HCT116 (cell line): Measurements from ENCODE around the gene MRPL42. TPM values are rescaled to one million over a fixed set of nuclear protein-coding genes. Genes with fewer than 3 reads are reported as not detected.

Experiments
- ATAC-seq: fragments of 200-7000 bp; cut with Tn5 transposase; 2 replicates; pipeline ENCODE4 v1.9.1; 2020; ENCODE audit warnings: mild to moderate bottlenecking, moderate library complexity
- BruUV-seq: library from RNA; stranded (reverse); fragments of 400-500 nt; replicated peaks from 2 replicates; lab custom pipeline; 2021; lab: Mats Ljungman, UMichigan
- CTCF ChIA-PET: fragments of 300-600 bp; sonication (Branson Sonifier 250); formaldehyde crosslinking; loops from one replicate; lab custom pipeline; 2021; ENCODE audit warnings: antibody characterized with exemption; lab: Charles Lee
- POLR2A ChIA-PET: fragments of 300-600, 350-600 bp; sonication (Branson Sonifier 250); formaldehyde crosslinking; loops from one replicate; lab custom pipeline; 2021; ENCODE audit warnings: antibody characterized with exemption; lab: Charles Lee
- RAD21 ChIA-PET, 2 experiments: fragments of 300-600 bp; sonication (Branson Sonifier 250); formaldehyde crosslinking; loops; one replicate each; lab custom pipeline; 2023; ENCODE audit warnings: low total read pairs in 2 of 2; ENCODE audit not compliant: uncharacterized antibody in 2 of 2, unreplicated experiment in 2 of 2, low non-redundant PET in 1 of 2; lab: Charles Lee
- DNase-seq: peaks from one replicate; pipeline ENCODE4 v3.0.0-alpha.2; 2010; ENCODE audit warnings: low read depth, low spot score
- H2AFZ ChIP-seq: fragments of 200-600 bp; shearing (Covaris generic), sonication (generic); 2 replicates; pipeline ENCODE4 v1.6.1; 2017; ENCODE audit warnings: low read depth, mixed run types, mixed read lengths, antibody characterized with exemption, low read length; ENCODE audit not compliant: poor library complexity, severe bottlenecking
- H3K27ac ChIP-seq: 2 replicates; pipeline ENCODE4 v1.5.1; 2012; ENCODE audit warnings: low read depth, low read length
- H3K27me3 ChIP-seq: fragments of 200-600 bp; sonication (generic); 2 replicates; pipeline ENCODE4 v1.6.1; 2016; ENCODE audit warnings: mixed run types, low read length, mixed read lengths; ENCODE audit not compliant: insufficient read depth
- H3K36me3 ChIP-seq, 2 experiments: fragments of 200-500 bp in 1 of 2; fragments of 200-600 bp in 1 of 2; sonication (Bioruptor generic) in 1 of 2; sonication (generic) in 1 of 2; 2 replicates each; pipeline versions ENCODE4 v1.5.1 to v1.6.1; 2014 to 2016; ENCODE audit warnings: low read length in 2 of 2, inconsistent platforms in 1 of 2, mixed read lengths in 1 of 2, mixed run types in 1 of 2; ENCODE audit not compliant: insufficient read depth in 2 of 2, control insufficient read depth in 1 of 2
- H3K4me1 ChIP-seq, 2 experiments: fragments of 200-600 bp in 1 of 2; sonication (generic) in 1 of 2; 2 replicates each; pipeline versions ENCODE4 v1.5.1 to v1.6.1; 2012 to 2017; ENCODE audit warnings: low read length in 2 of 2, inconsistent platforms in 1 of 2, mild to moderate bottlenecking in 1 of 2, mixed read lengths in 1 of 2, mixed run types in 1 of 2, moderate library complexity in 1 of 2; ENCODE audit not compliant: insufficient read depth in 2 of 2, control insufficient read depth in 1 of 2
- H3K4me2 ChIP-seq: fragments of 200-600 bp; sonication (generic); 2 replicates; pipeline ENCODE4 v1.6.1; 2017; ENCODE audit warnings: mixed run types, low read length, mixed read lengths
- H3K4me3 ChIP-seq, 2 experiments: fragments of 200-600 bp in 1 of 2; sonication (generic) in 1 of 2; replicated peaks in 1 of 2; 2 replicates each; pipeline ENCODE4 v1.5.1; 2011 to 2016; ENCODE audit warnings: low read length in 2 of 2, control low read depth in 1 of 2, low read depth in 1 of 2, mild to moderate bottlenecking in 1 of 2, mixed read lengths in 1 of 2, mixed run types in 1 of 2
- H3K79me2 ChIP-seq: fragments of 200-600 bp; sonication (generic); 2 replicates; pipeline ENCODE4 v1.6.1; 2017; ENCODE audit warnings: mild to moderate bottlenecking, mixed run types, low read length, moderate library complexity, mixed read lengths; ENCODE audit not compliant: insufficient read depth
- H3K9ac ChIP-seq: fragments of 200-600 bp; sonication (generic); 2 replicates; pipeline ENCODE4 v1.6.1; 2016; ENCODE audit warnings: low read length, mixed read lengths
- H3K9me2 ChIP-seq: fragments of 200-600 bp; sonication (generic), shearing (Covaris generic); 2 replicates; pipeline ENCODE4 v1.6.1; 2017; ENCODE audit warnings: mixed run types, mild to moderate bottlenecking, moderate library complexity; ENCODE audit not compliant: insufficient read depth
- H3K9me3 ChIP-seq, 2 experiments: fragments of 200-500 bp in 1 of 2; fragments of 200-600 bp in 1 of 2; sonication (Bioruptor generic) in 1 of 2; sonication (generic) in 1 of 2; 2 replicates each; pipeline ENCODE4 v1.6.1; 2014 to 2017; ENCODE audit warnings: low read length in 2 of 2, mixed read lengths in 2 of 2, inconsistent platforms in 1 of 2, low read depth in 1 of 2, mild to moderate bottlenecking in 1 of 2, mixed run types in 1 of 2, moderate library complexity in 1 of 2; ENCODE audit not compliant: control insufficient read depth in 1 of 2, insufficient read depth in 1 of 2
- H4K20me1 ChIP-seq: fragments of 200-600 bp; sonication (generic), shearing (Covaris generic); 2 replicates; pipeline ENCODE4 v1.6.1; 2017; ENCODE audit warnings: mixed run types, mild to moderate bottlenecking, moderate library complexity; ENCODE audit not compliant: insufficient read depth
- CBX3 ChIP-seq: IDR thresholded peaks from 2 replicates; pipeline ENCODE4 v1.6.1; 2012; ENCODE audit warnings: low read depth
- CEBPB ChIP-seq: IDR thresholded peaks from 2 replicates; pipeline ENCODE4 v1.6.1; 2012; ENCODE audit warnings: low read depth
- EGR1 ChIP-seq: IDR thresholded peaks from 2 replicates; pipeline ENCODE4 v1.6.1; 2012; ENCODE audit warnings: low read depth
- EZH2phosphoT487 ChIP-seq: fragments of 200-600 bp; IDR thresholded peaks from 2 replicates; pipeline ENCODE4 v1.6.1; 2018; ENCODE audit warnings: antibody characterized with exemption, borderline replicate concordance
- JUND ChIP-seq: IDR thresholded peaks from 2 replicates; pipeline ENCODE4 v1.6.1; 2012
- SIN3A ChIP-seq: IDR thresholded peaks from 2 replicates; pipeline ENCODE4 v1.6.1; 2012; ENCODE audit warnings: low read depth
- SP1 ChIP-seq: IDR thresholded peaks from 2 replicates; pipeline ENCODE4 v1.6.1; 2012; ENCODE audit warnings: low read depth
- YY1 ChIP-seq: IDR thresholded peaks from 2 replicates; pipeline ENCODE4 v1.6.1; 2011; ENCODE audit warnings: low read length, low read depth, moderate library complexity, mild to moderate bottlenecking; ENCODE audit not compliant: insufficient replicate concordance; ENCODE audit errors: extremely low read depth
- ZFX ChIP-seq: fragments of 450-650 bp; IDR thresholded peaks from 2 replicates; pipeline ENCODE4 v1.6.1; 2017
- intact Hi-C: fragments of 100-400 bp; cut with micrococcal nuclease; formaldehyde crosslinking; loops from 2 replicates; pipeline ENCODE4 v1.10.0; 2022
- total RNA-seq: library from RNA; stranded (reverse); gene quantifications from one replicate; pipeline ENCODE4 v1.2.1, GENCODE V29; 2021; ENCODE audit not compliant: unreplicated experiment
- TF ChIP-seq, protein P1 (sequence below): IDR thresholded peaks from 2 replicates; pipeline ENCODE4 v1.6.1; 2012
- TF ChIP-seq, protein P2 (sequence below), 3 experiments: fragments of 200-600 bp in 1 of 3; sonication (generic) in 1 of 3; IDR thresholded peaks in 2 of 3; conservative IDR thresholded peaks in 1 of 3; 2 replicates each; pipeline ENCODE4 v1.5.1; 2012 to 2017; ENCODE audit warnings: low read depth in 2 of 3, low read length in 2 of 3, antibody characterized with exemption in 1 of 3, borderline replicate concordance in 1 of 3, control low read depth in 1 of 3, mild to moderate bottlenecking in 1 of 3, mixed read lengths in 1 of 3, mixed run types in 1 of 3, moderate library complexity in 1 of 3; ENCODE audit not compliant: insufficient read depth in 1 of 3
- TF ChIP-seq, protein P3 (sequence below): IDR thresholded peaks from 2 replicates; pipeline ENCODE4 v1.6.1; 2012
- TF ChIP-seq, protein P4 (sequence below): IDR thresholded peaks from 2 replicates; pipeline ENCODE4 v1.6.1; 2011; ENCODE audit warnings: mild to moderate bottlenecking, low read length, moderate library complexity; ENCODE audit not compliant: insufficient replicate concordance; ENCODE audit errors: extremely low read depth

Gene MRPL42
- total RNA-seq, 1 experiment from 2014 or later, result 120 TPM

DNA sequence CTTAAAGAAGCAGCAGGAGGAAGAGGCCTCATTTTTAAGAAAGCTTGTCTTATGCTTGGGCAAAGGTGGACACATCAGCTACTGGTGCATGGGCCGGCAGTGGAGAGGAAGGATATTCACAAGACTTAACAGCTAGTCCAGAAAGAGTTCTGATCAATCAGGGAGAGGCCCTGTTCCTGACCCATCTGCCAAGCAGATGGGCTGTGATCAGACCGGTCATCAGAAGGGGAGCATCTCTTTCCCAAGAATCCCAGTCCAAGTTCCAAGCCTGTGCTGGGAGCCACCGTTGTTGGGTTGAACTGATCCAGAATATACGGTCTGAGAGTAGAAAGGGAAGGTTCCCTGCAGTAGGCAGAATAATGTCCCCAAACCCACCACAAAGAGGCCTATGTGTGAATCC is 72.5 kb downstream of the MRPL42 start:
- ATAC-seq, result no peak
- ChIA-PET CTCF (no interaction called here), RAD21 (no interaction called here), POLR2A (no interaction called here)
- TF ChIP-seq JUND, result no peak
- TF ChIP-seq, protein P1, sequence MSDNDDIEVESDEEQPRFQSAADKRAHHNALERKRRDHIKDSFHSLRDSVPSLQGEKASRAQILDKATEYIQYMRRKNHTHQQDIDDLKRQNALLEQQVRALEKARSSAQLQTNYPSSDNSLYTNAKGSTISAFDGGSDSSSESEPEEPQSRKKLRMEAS, result no peak
- no peak for TF ChIP-seq ZFX
- TF ChIP-seq SIN3A, result no peak
- TF ChIP-seq, protein P2, sequence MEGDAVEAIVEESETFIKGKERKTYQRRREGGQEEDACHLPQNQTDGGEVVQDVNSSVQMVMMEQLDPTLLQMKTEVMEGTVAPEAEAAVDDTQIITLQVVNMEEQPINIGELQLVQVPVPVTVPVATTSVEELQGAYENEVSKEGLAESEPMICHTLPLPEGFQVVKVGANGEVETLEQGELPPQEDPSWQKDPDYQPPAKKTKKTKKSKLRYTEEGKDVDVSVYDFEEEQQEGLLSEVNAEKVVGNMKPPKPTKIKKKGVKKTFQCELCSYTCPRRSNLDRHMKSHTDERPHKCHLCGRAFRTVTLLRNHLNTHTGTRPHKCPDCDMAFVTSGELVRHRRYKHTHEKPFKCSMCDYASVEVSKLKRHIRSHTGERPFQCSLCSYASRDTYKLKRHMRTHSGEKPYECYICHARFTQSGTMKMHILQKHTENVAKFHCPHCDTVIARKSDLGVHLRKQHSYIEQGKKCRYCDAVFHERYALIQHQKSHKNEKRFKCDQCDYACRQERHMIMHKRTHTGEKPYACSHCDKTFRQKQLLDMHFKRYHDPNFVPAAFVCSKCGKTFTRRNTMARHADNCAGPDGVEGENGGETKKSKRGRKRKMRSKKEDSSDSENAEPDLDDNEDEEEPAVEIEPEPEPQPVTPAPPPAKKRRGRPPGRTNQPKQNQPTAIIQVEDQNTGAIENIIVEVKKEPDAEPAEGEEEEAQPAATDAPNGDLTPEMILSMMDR (IDR thresholded peaks at IDR 0.05 in 2 of 3, conservative IDR thresholded peaks at IDR 0.05 in 1 of 3; ENCODE audit: borderline replicate concordance in 1 of 3, insufficient read depth in 1 of 3, low read depth in 2 of 3, low read length in 2 of 3), result no peak
- TF ChIP-seq YY1, result no peak
- TF ChIP-seq EGR1, result no peak
- TF ChIP-seq, protein P3, sequence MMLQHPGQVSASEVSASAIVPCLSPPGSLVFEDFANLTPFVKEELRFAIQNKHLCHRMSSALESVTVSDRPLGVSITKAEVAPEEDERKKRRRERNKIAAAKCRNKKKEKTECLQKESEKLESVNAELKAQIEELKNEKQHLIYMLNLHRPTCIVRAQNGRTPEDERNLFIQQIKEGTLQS, result no peak
- TF ChIP-seq CEBPB, result no peak
- no peak for TF ChIP-seq EZH2phosphoT487
- no peak for TF ChIP-seq SP1
- TF ChIP-seq, protein P4, sequence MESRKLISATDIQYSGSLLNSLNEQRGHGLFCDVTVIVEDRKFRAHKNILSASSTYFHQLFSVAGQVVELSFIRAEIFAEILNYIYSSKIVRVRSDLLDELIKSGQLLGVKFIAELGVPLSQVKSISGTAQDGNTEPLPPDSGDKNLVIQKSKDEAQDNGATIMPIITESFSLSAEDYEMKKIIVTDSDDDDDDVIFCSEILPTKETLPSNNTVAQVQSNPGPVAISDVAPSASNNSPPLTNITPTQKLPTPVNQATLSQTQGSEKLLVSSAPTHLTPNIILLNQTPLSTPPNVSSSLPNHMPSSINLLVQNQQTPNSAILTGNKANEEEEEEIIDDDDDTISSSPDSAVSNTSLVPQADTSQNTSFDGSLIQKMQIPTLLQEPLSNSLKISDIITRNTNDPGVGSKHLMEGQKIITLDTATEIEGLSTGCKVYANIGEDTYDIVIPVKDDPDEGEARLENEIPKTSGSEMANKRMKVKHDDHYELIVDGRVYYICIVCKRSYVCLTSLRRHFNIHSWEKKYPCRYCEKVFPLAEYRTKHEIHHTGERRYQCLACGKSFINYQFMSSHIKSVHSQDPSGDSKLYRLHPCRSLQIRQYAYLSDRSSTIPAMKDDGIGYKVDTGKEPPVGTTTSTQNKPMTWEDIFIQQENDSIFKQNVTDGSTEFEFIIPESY, result no peak
- TF ChIP-seq CBX3, result no peak
- Histone ChIP-seq H3K4me1 (no peaks in the 10 kb centered on the region), H3K27me3 (no peaks in the 10 kb centered on the region), H2AFZ (no peak overlapping the region), H3K9ac (no peak overlapping the region), H3K9me2 (no peaks in the 10 kb centered on the region), H3K9me3 (no peaks in the 10 kb centered on the region), H3K79me2 (no peaks in the 10 kb centered on the region), H3K27ac (no peak overlapping the region), H3K4me3 (no peak overlapping the region), H4K20me1 (no peaks in the 10 kb centered on the region), H3K36me3 (no peaks in the 10 kb centered on the region), H3K4me2 (no peak overlapping the region)
- intact Hi-C loops, result no loop called here
- DNase-seq, result no peak
- no TSS peak for BruUV-seq
